GM06990 (cell line): ENCODE data around the gene NOL3.
A peak's percentile ranks its signal among the peaks of the same experiment; 100 is the strongest.

Experiments
- DNase-seq: peaks from one replicate; pipeline ENCODE4 v3.0.0-alpha.2; 2011; ENCODE audit not compliant: insufficient read length; ENCODE audit errors: extremely low read depth
- H3K27me3 ChIP-seq: replicated peaks from 2 replicates; pipeline ENCODE4 v1.6.0; 2011; ENCODE audit warnings: low read length; ENCODE audit not compliant: control insufficient read depth, insufficient read depth
- H3K36me3 ChIP-seq: 2 replicates; pipeline ENCODE4 v1.5.1; 2011; ENCODE audit warnings: low read length; ENCODE audit not compliant: control insufficient read depth, insufficient read depth
- H3K4me3 ChIP-seq: replicated peaks from 2 replicates; pipeline ENCODE4 v1.5.1; 2011; ENCODE audit warnings: low read depth, mild to moderate bottlenecking, control low read depth, low read length
- CTCF ChIP-seq: IDR thresholded peaks from 2 replicates; pipeline ENCODE4 v1.5.1; 2011; ENCODE audit warnings: low read length, control low read depth, mild to moderate bottlenecking, inconsistent platforms; ENCODE audit not compliant: insufficient read depth, poor library complexity, severe bottlenecking

The NOL3 gene

DNA sequence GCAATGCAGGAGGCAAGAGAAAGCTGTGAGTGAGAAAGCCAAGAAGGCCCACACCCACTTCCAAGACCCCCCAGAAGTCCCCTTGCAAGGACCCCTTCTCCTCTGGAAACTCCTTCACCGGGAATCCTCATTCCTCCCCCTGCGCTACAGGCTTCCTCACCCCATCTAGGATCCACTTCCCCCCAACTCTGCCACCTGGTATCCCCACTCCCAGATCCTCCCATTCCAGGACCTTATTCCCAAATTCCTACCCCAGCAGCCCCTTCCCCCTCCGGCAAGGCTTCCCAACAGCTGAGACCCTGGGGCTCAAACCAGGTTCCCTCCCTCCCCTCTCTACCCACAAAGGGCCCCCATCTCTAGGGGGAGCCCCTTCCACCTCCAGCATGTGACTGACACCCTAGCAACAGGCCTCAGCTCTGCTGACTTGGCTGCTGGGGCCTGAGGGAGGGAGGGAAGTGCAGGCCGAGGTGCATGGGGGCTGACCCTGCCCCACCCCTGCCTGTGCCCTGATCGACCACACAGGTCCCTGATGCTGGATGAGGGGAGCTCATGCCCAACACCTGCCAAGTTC, 3.7 kb upstream of the NOL3 start:
- TF ChIP-seq CTCF = no peak
- H3K4me3 ChIP-seq = no peak overlapping the region
- no peak for DNase-seq
- H3K27me3 ChIP-seq = no peaks in the 10 kb centered on the region; the same call in 1 of the 2 replicates
- H3K36me3 ChIP-seq = no peaks in the 10 kb centered on the region; the same call in 1 of the 2 replicates

GRCh38 chr16:67167588-67167987, 2.8 kb upstream of the NOL3 start:
- no peak overlapping the region for H3K4me3 ChIP-seq
- no peaks in the 10 kb centered on the region; the same call in 1 of the 2 replicates for H3K36me3 ChIP-seq
- H3K27me3 ChIP-seq = no peaks in the 10 kb centered on the region; the same call in 1 of the 2 replicates
- no peak for DNase-seq
- no peak for TF ChIP-seq CTCF

DNA sequence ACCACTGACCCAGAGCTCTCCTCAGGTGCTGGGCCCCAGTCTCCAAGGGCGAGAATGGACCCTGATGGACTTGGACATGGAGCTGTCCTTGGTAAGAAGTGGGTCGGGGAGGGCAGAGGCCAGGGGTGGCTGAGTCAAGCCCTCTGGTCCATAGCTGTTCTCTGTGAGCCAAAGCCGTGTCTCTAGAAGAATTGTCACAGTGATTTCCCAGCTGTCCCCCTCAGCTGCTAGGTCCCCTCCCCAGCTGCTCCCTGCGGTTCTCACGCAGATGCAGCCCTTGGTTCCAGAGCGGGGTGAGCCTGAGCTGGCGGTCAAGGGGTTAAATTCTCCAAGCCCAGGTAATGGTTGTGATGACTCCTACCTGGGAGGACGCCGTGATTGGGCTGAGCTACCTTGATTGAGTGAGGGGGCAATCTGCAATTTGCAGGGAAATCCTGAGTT, 1.3 kb upstream of the NOL3 start:
- H3K4me3 ChIP-seq = no peak overlapping the region
- H3K27me3 ChIP-seq = no peaks in the 10 kb centered on the region; the same call in 1 of the 2 replicates
- no peak for DNase-seq
- H3K36me3 ChIP-seq = no peaks in the 10 kb centered on the region
- no peak for TF ChIP-seq CTCF

- peak overlapping the region; percentile 61 for H3K4me3 ChIP-seq
- H3K27me3 ChIP-seq = no peaks in the 10 kb centered on the region; the same call in 1 of the 2 replicates
- H3K36me3 ChIP-seq = no peaks in the 10 kb centered on the region
- peak; percentile 77 for TF ChIP-seq CTCF
- DNase-seq = no peak
These were observed 633 bp upstream of the NOL3 start for GRCh38 chr16:67169642-67170167.

DNA sequence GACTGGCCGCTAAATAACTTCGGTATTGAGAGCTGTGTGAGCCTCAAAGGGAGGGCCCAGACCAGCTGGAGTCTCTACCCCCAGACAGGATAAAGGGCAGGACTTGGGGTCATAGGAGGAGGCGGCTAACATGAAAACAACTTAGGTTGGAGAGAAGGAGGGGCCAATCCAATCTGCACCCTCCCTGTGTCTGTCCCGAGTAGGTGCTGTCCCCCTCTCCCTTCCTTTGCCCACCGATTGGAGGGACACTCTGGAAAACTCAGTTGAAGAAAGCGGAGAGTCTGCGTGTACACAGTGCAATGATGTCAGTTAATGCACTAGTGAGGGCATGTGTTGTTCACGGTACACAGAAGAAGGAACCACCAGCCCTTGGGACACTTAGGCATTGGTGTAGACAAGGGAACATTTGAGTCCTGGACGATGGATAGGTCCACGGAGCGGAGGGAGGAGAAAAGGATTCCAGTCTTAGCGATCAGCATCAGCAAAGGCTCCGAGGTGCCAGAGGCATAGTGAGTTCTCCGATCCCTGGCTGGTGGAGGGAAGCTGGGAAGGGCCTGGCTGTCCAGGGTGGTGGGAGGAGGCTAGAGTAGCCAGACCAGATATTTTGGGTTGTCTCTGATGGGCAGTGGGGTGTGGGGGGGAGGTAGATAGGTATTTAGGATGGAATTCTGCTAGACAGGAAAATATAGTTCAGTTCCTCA, 761 bp downstream of the NOL3 start:
- Histone ChIP-seq H3K27me3 (no peaks in the 10 kb centered on the region; the same call in 1 of the 2 replicates), H3K36me3 (no peaks in the 10 kb centered on the region), H3K4me3 (peak overlapping the region; percentile 61)
- no peak for TF ChIP-seq CTCF
- DNase-seq = no peak
